SK-N-SH (cell line): Measurements from ENCODE around the gene MINDY1. TPM values are rescaled to one million over a fixed set of nuclear protein-coding genes. Genes with fewer than 3 reads are reported as not detected.

Experiments
- CTCF ChIA-PET: fragments of 300-600, 350-600 bp; formaldehyde crosslinking; extraction: SDS; loops from one replicate; lab custom pipeline; 2021; lab: Yijun Ruan, JAX
- POLR2A ChIA-PET: fragments of 350-600 bp; sonication (Branson Sonifier 250); formaldehyde crosslinking; extraction: SDS; loops from one replicate; lab custom pipeline; 2020; ENCODE audit warnings: antibody characterized with exemption, inconsistent platforms; lab: Yijun Ruan, JAX
- DNase-seq: peaks from one replicate; pipeline ENCODE4 v3.0.0; 2012
- H2AFZ ChIP-seq: fragments of 200-600 bp; sonication (generic); 2 replicates; pipeline ENCODE4 v1.8.1; 2016; ENCODE audit warnings: antibody characterized with exemption, mild to moderate bottlenecking, low read depth
- H3F3A ChIP-seq: fragments of 200-600 bp; sonication (generic); replicated peaks from 2 replicates; pipeline ENCODE3; 2016; ENCODE audit warnings: antibody characterized with exemption, mild to moderate bottlenecking; ENCODE audit not compliant: insufficient read depth
- H3K27ac ChIP-seq, 2 experiments: fragments of 200-500 bp in 1 of 2; fragments of 200-600 bp in 1 of 2; sonication (Bioruptor generic) in 1 of 2; sonication (generic), shearing (Covaris generic) in 1 of 2; 2 replicates each; pipeline versions ENCODE4 v1.5.1 to v1.6.1; 2014 to 2016; ENCODE audit warnings: low read depth in 2 of 2, inconsistent platforms in 1 of 2, low read length in 1 of 2, mild to moderate bottlenecking in 1 of 2, mixed read lengths in 1 of 2
- H3K27me3 ChIP-seq: fragments of 200-600 bp; sonication (generic), shearing (Covaris generic); 2 replicates; pipeline ENCODE4 v1.6.1; 2016; ENCODE audit warnings: mixed run types; ENCODE audit not compliant: insufficient read depth
- H3K36me3 ChIP-seq, 2 experiments: fragments of 200-500 bp in 1 of 2; fragments of 200-600 bp in 1 of 2; sonication (Bioruptor generic) in 1 of 2; sonication (generic) in 1 of 2; replicated peaks in 1 of 2; 2 replicates each; pipeline versions ENCODE3 to v1.5.1; 2014 to 2016; ENCODE audit warnings: low read length in 1 of 2, mild to moderate bottlenecking in 1 of 2; ENCODE audit not compliant: insufficient read depth in 2 of 2, control insufficient read depth in 1 of 2
- H3K4me1 ChIP-seq, 2 experiments: fragments of 200-500 bp in 1 of 2; fragments of 200-600 bp in 1 of 2; sonication (Bioruptor generic) in 1 of 2; sonication (generic), shearing (Covaris generic) in 1 of 2; 2 replicates each; pipeline versions ENCODE4 v1.5.1 to v1.6.1; 2014 to 2016; ENCODE audit warnings: low read depth in 1 of 2, low read length in 1 of 2, mixed run types in 1 of 2; ENCODE audit not compliant: insufficient read depth in 2 of 2, control insufficient read depth in 1 of 2
- H3K4me2 ChIP-seq: fragments of 200-600 bp; sonication (generic), shearing (Covaris generic); 2 replicates; pipeline ENCODE4 v1.6.1; 2017; ENCODE audit warnings: mixed run types
- H3K4me3 ChIP-seq, 2 experiments: fragments of 200-500 bp in 1 of 2; fragments of 200-600 bp in 1 of 2; sonication (Bioruptor generic) in 1 of 2; sonication (generic), shearing (Covaris generic) in 1 of 2; 2 replicates each; pipeline versions ENCODE4 v1.5.1 to v1.8.1; 2014 to 2016; ENCODE audit warnings: low read depth in 2 of 2, inconsistent platforms in 1 of 2, low read length in 1 of 2, mild to moderate bottlenecking in 1 of 2, mixed read lengths in 1 of 2, moderate library complexity in 1 of 2
- H3K79me2 ChIP-seq: fragments of 200-600 bp; sonication (generic); 2 replicates; pipeline ENCODE4 v1.8.1; 2017; ENCODE audit warnings: mild to moderate bottlenecking; ENCODE audit not compliant: insufficient read depth
- H3K9ac ChIP-seq: fragments of 200-600 bp; sonication (generic); 2 replicates; pipeline ENCODE4 v1.6.1; 2017; ENCODE audit warnings: mixed run types
- H3K9me2 ChIP-seq: fragments of 200-600 bp; sonication (generic); 2 replicates; pipeline ENCODE4 v1.6.1; 2017; ENCODE audit warnings: mixed run types
- H3K9me3 ChIP-seq: fragments of 200-600 bp; sonication (generic); 2 replicates; pipeline ENCODE4 v1.6.1; 2017; ENCODE audit warnings: mixed run types, mild to moderate bottlenecking, moderate library complexity
- H4K20me1 ChIP-seq: fragments of 200-600 bp; sonication (generic); 2 replicates; pipeline ENCODE4 v1.6.1; 2017; ENCODE audit warnings: mild to moderate bottlenecking, mixed run types; ENCODE audit not compliant: insufficient read depth
- CHD2 ChIP-seq: fragments of 150-350 bp; IDR thresholded peaks from 2 replicates; pipeline ENCODE4 v1.6.1; 2018; ENCODE audit warnings: low read length; ENCODE audit not compliant: partially characterized antibody
- ELF1 ChIP-seq: IDR thresholded peaks from 2 replicates; pipeline ENCODE4 v1.4.0; 2012
- EP300 ChIP-seq, 2 experiments: IDR thresholded peaks; 2 replicates each; pipeline versions ENCODE4 v1.4.0 to v1.6.1; 2012; ENCODE audit warnings: borderline replicate concordance in 1 of 2, low read depth in 1 of 2, low read length in 1 of 2
- EZH2phosphoT487 ChIP-seq: fragments of 200-600 bp; sonication (generic); IDR thresholded peaks from 2 replicates; pipeline ENCODE4 v1.6.1; 2017; ENCODE audit warnings: low read depth, mixed run types, mild to moderate bottlenecking, antibody characterized with exemption, moderate library complexity, borderline replicate concordance
- GABPA ChIP-seq: IDR thresholded peaks from 2 replicates; pipeline ENCODE4 v1.4.0; 2012; ENCODE audit warnings: low read depth, mild to moderate bottlenecking
- GATA2 ChIP-seq: sonication (generic); formaldehyde crosslinking; IDR thresholded peaks from 2 replicates; pipeline ENCODE4 v1.5.0; 2020; ENCODE audit warnings: mild to moderate bottlenecking, missing genetic modification reagents
- IRF3 ChIP-seq: fragments of 150-350 bp; IDR thresholded peaks from 2 replicates; pipeline ENCODE4 v1.6.1; 2016; ENCODE audit warnings: mild to moderate bottlenecking, low read depth, low read length
- JUND ChIP-seq: IDR thresholded peaks from 2 replicates; pipeline ENCODE4 v1.4.0; 2012
- MEF2A ChIP-seq: IDR thresholded peaks from 2 replicates; pipeline ENCODE4 v1.4.0; 2012; ENCODE audit warnings: low read depth, borderline replicate concordance
- MXI1 ChIP-seq: IDR thresholded peaks from 2 replicates; pipeline ENCODE4 v1.6.1; 2012; ENCODE audit warnings: mild to moderate bottlenecking, low read depth, low read length, improper control_type of control experiment
- NFIC ChIP-seq: IDR thresholded peaks from 2 replicates; pipeline ENCODE4 v1.4.0; 2012; ENCODE audit warnings: borderline replicate concordance
- NRF1 ChIP-seq: IDR thresholded peaks from 2 replicates; pipeline ENCODE4 v1.6.1; 2012; ENCODE audit warnings: low read depth, mild to moderate bottlenecking, low read length
- RCOR1 ChIP-seq: fragments of 150-350 bp; IDR thresholded peaks from 2 replicates; pipeline ENCODE4 v1.6.1; 2017; ENCODE audit warnings: antibody characterized with exemption, low read length
- RFX5 ChIP-seq: IDR thresholded peaks from 2 replicates; pipeline ENCODE4 v1.6.1; 2012; ENCODE audit warnings: mild to moderate bottlenecking, improper control_type of control experiment, low read length
- RXRA ChIP-seq: IDR thresholded peaks from 2 replicates; pipeline ENCODE4 v1.4.0; 2012; ENCODE audit warnings: low read depth, mild to moderate bottlenecking, borderline replicate concordance
- SIN3A ChIP-seq: IDR thresholded peaks from 2 replicates; pipeline ENCODE4 v1.6.1; 2012; ENCODE audit warnings: low read depth, mild to moderate bottlenecking, low read length, moderate library complexity, borderline replicate concordance
- SMC3 ChIP-seq: IDR thresholded peaks from 2 replicates; pipeline ENCODE4 v1.6.1; 2012; ENCODE audit warnings: low read depth, low read length, improper control_type of control experiment
- TAF1 ChIP-seq: IDR thresholded peaks from 2 replicates; pipeline ENCODE4 v1.6.1; 2012; ENCODE audit warnings: low read depth, mild to moderate bottlenecking, low read length, moderate library complexity, borderline replicate concordance
- TCF12 ChIP-seq: IDR thresholded peaks from 2 replicates; pipeline ENCODE4 v1.4.0; 2012
- TEAD4 ChIP-seq: IDR thresholded peaks from 2 replicates; pipeline ENCODE4 v1.4.0; 2012; ENCODE audit warnings: mild to moderate bottlenecking, borderline replicate concordance; ENCODE audit not compliant: insufficient read depth
- WGBS: methylation state at CpG from one replicate; pipeline ENCODE4 v1.1.6; 2017; ENCODE audit warnings: low lambda C conversion rate; 5-methylcytosine and 5-hydroxymethylcytosine counted together
- polyA plus RNA-seq, 3 experiments: library from polyadenylated mRNA; depleted of rRNA; stranded (reverse); fragments of >200 nt; gene quantifications; 2 replicates each; pipeline ENCODE4 v1.2.3, GENCODE V29; 2012
- TF ChIP-seq, protein P1 (sequence below): IDR thresholded peaks from 2 replicates; pipeline ENCODE4 v1.4.0; 2012; ENCODE audit warnings: low read depth, borderline replicate concordance
- TF ChIP-seq, protein P2 (sequence below): IDR thresholded peaks from 2 replicates; pipeline ENCODE4 v1.4.0; 2012; ENCODE audit warnings: low read depth
- TF ChIP-seq, protein P3 (sequence below): IDR thresholded peaks from 2 replicates; pipeline ENCODE4 v1.6.1; 2012; ENCODE audit warnings: mild to moderate bottlenecking, low read depth, low read length, moderate library complexity

The MINDY1 gene
- polyA plus RNA-seq, 1 of the 3 experiments (the other 2 are of a cell fraction), result 6.0 TPM

DNA sequence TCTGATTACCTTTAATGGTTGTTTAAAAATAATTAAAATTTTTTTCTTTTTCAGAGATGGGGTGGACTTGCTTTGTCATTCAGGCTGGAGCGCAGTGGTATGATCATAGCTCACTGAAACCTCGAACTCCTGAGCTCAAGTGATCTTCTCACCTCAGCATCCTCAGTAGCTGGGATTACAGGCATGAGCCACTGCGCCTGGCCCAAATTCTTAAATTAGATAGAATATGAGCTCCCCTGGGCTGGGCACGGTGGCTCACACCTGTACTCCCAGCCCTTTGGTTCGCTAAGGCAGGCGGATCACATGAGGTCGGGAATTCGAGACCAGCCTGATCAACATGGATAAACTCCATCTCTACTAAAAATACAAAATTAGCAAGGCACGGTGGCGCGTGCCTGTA is 49.0 kb downstream of the MINDY1 start:
- no peak overlapping the region for H3K9ac ChIP-seq
- no peak overlapping the region for H3K4me2 ChIP-seq
- no peaks in the 10 kb centered on the region for H3K27me3 ChIP-seq
- H3K9me2 ChIP-seq, result no peaks in the 10 kb centered on the region
- H3K79me2 ChIP-seq, result no peaks in the 10 kb centered on the region
- TF ChIP-seq GABPA (no peak), NFIC (no peak), SMC3 (no peak), RXRA (no peak), JUND (no peak), ELF1 (no peak), IRF3 (no peak)
- TF ChIP-seq, all 33 proteins: peak for 0
- Histone ChIP-seq H3K4me3 (no peak overlapping the region), H3K36me3 (peaks cover 51 to 58% of the 10 kb centered on the region in 2 experiments), H2AFZ (no peak overlapping the region), H4K20me1 (no peaks in the 10 kb centered on the region), H3K4me1 (no peaks in the 10 kb centered on the region), H3K27ac (no peak overlapping the region), H3F3A (peaks cover 4% of the 10 kb centered on the region), H3K9me3 (no peaks in the 10 kb centered on the region)
- 98% methylated on average over 11 of the region's 11 CpGs for WGBS
- DNase-seq, result no peak
- ChIA-PET CTCF (interaction anchor here (1.0 to 1.7 kb wide), 2 partner anchors 35 to 49 kb away, joined by 3 to 7 read pairs; partner anchors contain the start of gene MINDY1), POLR2A (interaction anchor here (1.3 kb wide), 1 partner anchor 16 kb away, joined by 3 read pairs; no protein-coding TSS in a partner anchor)

- H3K9ac ChIP-seq, result no peak overlapping the region
These were observed 51.4 kb downstream of the MINDY1 start for GRCh38 chr1:150955280-150955679.

More at GRCh38 chr1:150955280-150955679, 51.4 kb downstream of the MINDY1 start:
- H3K27ac ChIP-seq, result no peak overlapping the region
- POLR2A ChIA-PET, result no interaction called here
- H3K36me3 ChIP-seq, result peaks cover 55 to 61% of the 10 kb centered on the region in 2 experiments
- H3K4me1 ChIP-seq, result no peaks in the 10 kb centered on the region
- TF ChIP-seq NRF1 (no peak), SIN3A (no peak), EZH2phosphoT487 (no peak), GATA2 (CRISPR knock-in tag) (no peak), RFX5 (no peak), IRF3 (no peak), RXRA (no peak), TCF12 (no peak), MEF2A (no peak), TAF1 (no peak), CHD2 (no peak), TEAD4 (no peak), RCOR1 (no peak), JUND (no peak), EP300 (IDR thresholded peaks at IDR 0.05; ENCODE audit: borderline replicate concordance in 1 of 2, low read depth in 1 of 2, low read length in 1 of 2) (no peak), MXI1 (no peak), ELF1 (no peak)
- TF ChIP-seq, protein P1, sequence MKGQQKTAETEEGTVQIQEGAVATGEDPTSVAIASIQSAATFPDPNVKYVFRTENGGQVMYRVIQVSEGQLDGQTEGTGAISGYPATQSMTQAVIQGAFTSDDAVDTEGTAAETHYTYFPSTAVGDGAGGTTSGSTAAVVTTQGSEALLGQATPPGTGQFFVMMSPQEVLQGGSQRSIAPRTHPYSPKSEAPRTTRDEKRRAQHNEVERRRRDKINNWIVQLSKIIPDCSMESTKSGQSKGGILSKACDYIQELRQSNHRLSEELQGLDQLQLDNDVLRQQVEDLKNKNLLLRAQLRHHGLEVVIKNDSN, result no peak
- TF ChIP-seq, protein P2, sequence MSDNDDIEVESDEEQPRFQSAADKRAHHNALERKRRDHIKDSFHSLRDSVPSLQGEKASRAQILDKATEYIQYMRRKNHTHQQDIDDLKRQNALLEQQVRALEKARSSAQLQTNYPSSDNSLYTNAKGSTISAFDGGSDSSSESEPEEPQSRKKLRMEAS, result no peak
- TF ChIP-seq, protein P3, sequence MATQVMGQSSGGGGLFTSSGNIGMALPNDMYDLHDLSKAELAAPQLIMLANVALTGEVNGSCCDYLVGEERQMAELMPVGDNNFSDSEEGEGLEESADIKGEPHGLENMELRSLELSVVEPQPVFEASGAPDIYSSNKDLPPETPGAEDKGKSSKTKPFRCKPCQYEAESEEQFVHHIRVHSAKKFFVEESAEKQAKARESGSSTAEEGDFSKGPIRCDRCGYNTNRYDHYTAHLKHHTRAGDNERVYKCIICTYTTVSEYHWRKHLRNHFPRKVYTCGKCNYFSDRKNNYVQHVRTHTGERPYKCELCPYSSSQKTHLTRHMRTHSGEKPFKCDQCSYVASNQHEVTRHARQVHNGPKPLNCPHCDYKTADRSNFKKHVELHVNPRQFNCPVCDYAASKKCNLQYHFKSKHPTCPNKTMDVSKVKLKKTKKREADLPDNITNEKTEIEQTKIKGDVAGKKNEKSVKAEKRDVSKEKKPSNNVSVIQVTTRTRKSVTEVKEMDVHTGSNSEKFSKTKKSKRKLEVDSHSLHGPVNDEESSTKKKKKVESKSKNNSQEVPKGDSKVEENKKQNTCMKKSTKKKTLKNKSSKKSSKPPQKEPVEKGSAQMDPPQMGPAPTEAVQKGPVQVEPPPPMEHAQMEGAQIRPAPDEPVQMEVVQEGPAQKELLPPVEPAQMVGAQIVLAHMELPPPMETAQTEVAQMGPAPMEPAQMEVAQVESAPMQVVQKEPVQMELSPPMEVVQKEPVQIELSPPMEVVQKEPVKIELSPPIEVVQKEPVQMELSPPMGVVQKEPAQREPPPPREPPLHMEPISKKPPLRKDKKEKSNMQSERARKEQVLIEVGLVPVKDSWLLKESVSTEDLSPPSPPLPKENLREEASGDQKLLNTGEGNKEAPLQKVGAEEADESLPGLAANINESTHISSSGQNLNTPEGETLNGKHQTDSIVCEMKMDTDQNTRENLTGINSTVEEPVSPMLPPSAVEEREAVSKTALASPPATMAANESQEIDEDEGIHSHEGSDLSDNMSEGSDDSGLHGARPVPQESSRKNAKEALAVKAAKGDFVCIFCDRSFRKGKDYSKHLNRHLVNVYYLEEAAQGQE, result no peak
- CTCF ChIA-PET, result interaction anchor here (1.0 to 1.3 kb wide), 2 partner anchors 33 to 41 kb away, joined by 3 to 4 read pairs; no protein-coding TSS in a partner anchor
- no peaks in the 10 kb centered on the region for H3K79me2 ChIP-seq
- H3K4me3 ChIP-seq, result no peak overlapping the region
- no peaks in the 10 kb centered on the region for H3K27me3 ChIP-seq
- DNase-seq, result no peak
- H3K9me2 ChIP-seq, result no peaks in the 10 kb centered on the region
- no peak overlapping the region for H2AFZ ChIP-seq
- H3K4me2 ChIP-seq, result no peak overlapping the region
- peaks cover 4% of the 10 kb centered on the region for H3F3A ChIP-seq
- no peaks in the 10 kb centered on the region for H4K20me1 ChIP-seq
- H3K9me3 ChIP-seq, result no peaks in the 10 kb centered on the region
